Measurements from ENCODE around the gene AMN. TPM values are rescaled to one million over a fixed set of nuclear protein-coding genes. Genes with fewer than 3 reads are reported as not detected.
"Not testable (repeated sequence)": the region's sequence is repeated elsewhere in the genome, so short reads cannot be mapped to it uniquely, and the experiment has no call there.

AMN gene
- under 1 TPM; 0.16 to 0.88 (median 0.66) TPM for total RNA-seq

- Histone ChIP-seq H3K36me3 (no peaks in the 10 kb centered on the region), H3K4me1 (peaks cover 0 to 5% of the 10 kb centered on the region in 2 donors), H3K27me3 (peaks cover 4 to 34% of the 10 kb centered on the region in 2 donors), H3K27ac (no peak within 1 kb of the TSS), H3K4me3 (peak within 1 kb of the TSS in 2 of 3 donors; percentile 14 to 55), H3K9me3 (no peaks in the 10 kb centered on the region)
- TF ChIP-seq POLR2A (IDR thresholded peaks at IDR 0.05), result no peak
- no peak for TF ChIP-seq POLR2AphosphoS5 (IDR thresholded peaks at IDR 0.05)
- no peak for TF ChIP-seq CTCF (IDR thresholded peaks at IDR 0.05)
- DNase-seq (ENCODE audit: low spot score in 2 of 2), result no peak
- intact Hi-C loops (cut with DNase I; ENCODE audit: low total_unique reads), result no loop called here
These were observed at the start of gene AMN for GRCh38 chr14:102922490-102923200. Gene AMN (plus strand): TSS chr14:102922663. CDS start chr14:102922689, 26 bp downstream.

GRCh38 chr14:102873131-102873530 is 49.3 kb upstream of the AMN start:
- DNase-seq (ENCODE audit: low spot score in 2 of 2), result no peak
- no peak overlapping the region for H3K4me3 ChIP-seq
- H3K36me3 ChIP-seq, result no peaks in the 10 kb centered on the region
- intact Hi-C loops (cut with DNase I; ENCODE audit: low total_unique reads), result no loop called here
- no peaks in the 10 kb centered on the region for H3K4me1 ChIP-seq
- H3K27me3 ChIP-seq, result no peaks in the 10 kb centered on the region
- no peak overlapping the region for H3K27ac ChIP-seq
- no peaks in the 10 kb centered on the region for H3K9me3 ChIP-seq
- no peak for TF ChIP-seq POLR2A (IDR thresholded peaks at IDR 0.05)
- TF ChIP-seq CTCF (IDR thresholded peaks at IDR 0.05), result no peak
- no peak for TF ChIP-seq POLR2AphosphoS5 (IDR thresholded peaks at IDR 0.05)

GRCh38 chr14:102873546-102874061 is 48.9 kb upstream of the AMN start:
- Histone ChIP-seq H3K27ac (no peak overlapping the region), H3K36me3 (no peaks in the 10 kb centered on the region), H3K27me3 (no peaks in the 10 kb centered on the region), H3K9me3 (no peaks in the 10 kb centered on the region), H3K4me1 (no peaks in the 10 kb centered on the region), H3K4me3 (no peak overlapping the region)
- intact Hi-C loops (cut with DNase I; ENCODE audit: low total_unique reads), result no loop called here
- TF ChIP-seq CTCF (IDR thresholded peaks at IDR 0.05) (no peak), POLR2AphosphoS5 (IDR thresholded peaks at IDR 0.05) (no peak), POLR2A (IDR thresholded peaks at IDR 0.05) (no peak)
- no peak for DNase-seq (ENCODE audit: low spot score in 2 of 2)

GRCh38 chr14:102875652-102876051 is 46.8 kb upstream of the AMN start:
- H3K4me3 ChIP-seq, result no peak overlapping the region
- no peaks in the 10 kb centered on the region for H3K9me3 ChIP-seq
- no peaks in the 10 kb centered on the region for H3K27me3 ChIP-seq
- TF ChIP-seq POLR2A (IDR thresholded peaks at IDR 0.05) (no peak), CTCF (IDR thresholded peaks at IDR 0.05) (no peak), POLR2AphosphoS5 (IDR thresholded peaks at IDR 0.05) (no peak)
- no peaks in the 10 kb centered on the region for H3K4me1 ChIP-seq
- no peak overlapping the region for H3K27ac ChIP-seq
- intact Hi-C loops (cut with DNase I; ENCODE audit: low total_unique reads), result no loop called here
- DNase-seq (ENCODE audit: low spot score in 2 of 2), result no peak
- no peaks in the 10 kb centered on the region for H3K36me3 ChIP-seq

GRCh38 chr14:102877511-102877910 is 45.0 kb upstream of the AMN start:
- H3K27ac ChIP-seq; intact Hi-C loops (cut with DNase I; ENCODE audit: low total_unique reads); DNase-seq (ENCODE audit: low spot score in 2 of 2): not testable (repeated sequence)

More at GRCh38 chr14:102877511-102877910, 45.0 kb upstream of the AMN start:
- H3K4me1 ChIP-seq, H3K4me3 ChIP-seq, H3K9me3 ChIP-seq, H3K36me3 ChIP-seq, H3K27me3 ChIP-seq: not testable (repeated sequence)

All from breast epithelium (tissue), 4 donors.